HepG2 (cell line): ENCODE measurements around the gene SLC19A3. TPM values are rescaled to one million over a fixed set of nuclear protein-coding genes. Genes with fewer than 3 reads are reported as not detected.

Experiments used
- ASH2L ChIP-seq: fragments of 300-600, 200-600 bp; sonication (generic); IDR thresholded peaks from 2 replicates; pipeline ENCODE4 v1.7.0; 2017; ENCODE audit warnings: low read depth, mild to moderate bottlenecking, moderate library complexity, mixed read lengths, low read length; ENCODE audit not compliant: insufficient read length
- BCLAF1 ChIP-seq: fragments of 450-650 bp; IDR thresholded peaks from 2 replicates; pipeline ENCODE4 v1.6.1; 2017; ENCODE audit warnings: mild to moderate bottlenecking
- CEBPB ChIP-seq: IDR thresholded peaks from 2 replicates; pipeline ENCODE4 v1.6.1; 2011; ENCODE audit warnings: low read depth, low read length, improper control_type of control experiment, borderline replicate concordance
- CREB1 ChIP-seq, 2 experiments: fragments of 450-650 bp in 1 of 2; IDR thresholded peaks; 2 replicates each; pipeline ENCODE4 v1.6.1; 2016 to 2017; ENCODE audit warnings: control low read depth in 1 of 2, mild to moderate bottlenecking in 1 of 2, missing compliant biosample characterization in 1 of 2, missing genetic modification characterization in 1 of 2
- FOSL2 ChIP-seq: sonication (generic); formaldehyde crosslinking; IDR thresholded peaks from 2 replicates; pipeline ENCODE4 v1.4.0; 2020; ENCODE audit warnings: missing genetic modification reagents
- FOXK1 ChIP-seq: sonication (generic); formaldehyde crosslinking; IDR thresholded peaks from 2 replicates; pipeline ENCODE4 v1.4.0; 2020; ENCODE audit warnings: low read depth, missing genetic modification reagents, borderline replicate concordance
- HHEX ChIP-seq: IDR thresholded peaks from 2 replicates; pipeline ENCODE4 v1.6.1; 2016; ENCODE audit warnings: control low read depth
- IKZF5 ChIP-seq: IDR thresholded peaks from 2 replicates; pipeline ENCODE4 v1.6.1; 2018; ENCODE audit warnings: missing genetic modification reagents, mild to moderate bottlenecking, missing compliant biosample characterization
- LCORL ChIP-seq, 2 experiments: fragments of 450-650 bp in 1 of 2; sonication (generic) in 1 of 2; formaldehyde crosslinking in 1 of 2; IDR thresholded peaks; 2 replicates each; pipeline versions ENCODE4 v1.5.0 to v1.6.1; 2017 to 2020; ENCODE audit warnings: antibody characterized with exemption in 1 of 2, missing genetic modification reagents in 1 of 2
- NFKB2 ChIP-seq: sonication (generic); formaldehyde crosslinking; IDR thresholded peaks from 2 replicates; pipeline ENCODE4 v1.4.0; 2020; ENCODE audit warnings: missing genetic modification reagents, borderline replicate concordance
- NR1H2 ChIP-seq: sonication (generic); formaldehyde crosslinking; IDR thresholded peaks from 2 replicates; pipeline ENCODE4 v1.8.1; 2022; ENCODE audit warnings: low read depth, missing genetic modification reagents, borderline replicate concordance
- SPEN ChIP-seq: sonication (generic); formaldehyde crosslinking; IDR thresholded peaks from 2 replicates; pipeline ENCODE4 v1.5.1; 2020; ENCODE audit warnings: low read depth, mild to moderate bottlenecking, missing genetic modification reagents
- TMF1 ChIP-seq: sonication (generic); formaldehyde crosslinking; IDR thresholded peaks from 2 replicates; pipeline ENCODE4 v1.8.1; 2022; ENCODE audit warnings: low read depth, missing genetic modification reagents
- ZEB1 ChIP-seq: IDR thresholded peaks from 2 replicates; pipeline ENCODE4 v1.6.1; 2012; ENCODE audit warnings: mild to moderate bottlenecking, low read depth, inconsistent platforms; ENCODE audit not compliant: insufficient replicate concordance
- ZFX ChIP-seq: sonication (generic); formaldehyde crosslinking; IDR thresholded peaks from 2 replicates; pipeline ENCODE4 v1.4.0; 2020; ENCODE audit warnings: mild to moderate bottlenecking, low read depth, missing genetic modification reagents, moderate library complexity
- ZNF292 ChIP-seq: sonication (generic); formaldehyde crosslinking; IDR thresholded peaks from 2 replicates; pipeline ENCODE4 v1.8.1; 2022; ENCODE audit warnings: mild to moderate bottlenecking, low read depth, missing genetic modification reagents, borderline replicate concordance
- ZNF331 ChIP-seq: sonication (generic); formaldehyde crosslinking; IDR thresholded peaks from 2 replicates; pipeline ENCODE4 v1.4.0; 2020; ENCODE audit warnings: missing genetic modification reagents
- ZNF609 ChIP-seq: sonication (generic); formaldehyde crosslinking; IDR thresholded peaks from 2 replicates; pipeline ENCODE4 v1.4.0; 2020; ENCODE audit warnings: mild to moderate bottlenecking, missing genetic modification reagents, borderline replicate concordance
- ZNF790 ChIP-seq: sonication (generic); formaldehyde crosslinking; IDR thresholded peaks from 2 replicates; pipeline ENCODE4 v1.8.0; 2022; ENCODE audit warnings: missing genetic modification reagents, mild to moderate bottlenecking, borderline replicate concordance
- polyA plus RNA-seq, 8 experiments: library from polyadenylated mRNA; depleted of rRNA in 3 of 8; stranded (reverse) in 7 of 8; unstranded in 1 of 8; fragments of >200 nt; fragmentation: Illumina TruSeq in 4 of 8; extraction: Trizol in 4 of 8; gene quantifications; 2 replicates each; pipeline versions ENCODE4 v1.2.1 to v1.2.3, GENCODE V29; 2011 to 2016; ENCODE audit warnings: low read depth in 4 of 8, missing spikeins in 1 of 8, mixed read lengths in 1 of 8; ENCODE audit not compliant: insufficient read depth in 1 of 8
- total RNA-seq, 5 experiments: library from RNA; depleted of rRNA; stranded (reverse); fragments of >200 nt; fragmentation: Illumina TruSeq; extraction: Trizol; gene quantifications; 2 replicates each; pipeline ENCODE4 v1.2.3, GENCODE V29; 2016; ENCODE audit warnings: low read depth in 1 of 5

Gene SLC19A3
- total and polyA plus RNA-seq, 2 of the 13 experiments (the other 11 are each of a cell fraction or from before 2014, with no cell fraction given): 2.3 to 5.2 TPM

GRCh38 chr2:227706859-227707258 is 11.0 kb downstream of the SLC19A3 start (continued):
- TF ChIP-seq BCLAF1 (no peak), FOSL2 (CRISPR knock-in tag) (peak; percentile 17; the same call in 1 of the 2 replicates), ZNF790 (no peak), ASH2L (peak; percentile 34), FOXK1 (CRISPR knock-in tag) (0 out of 2 replicates have a peak, but pooled peaks have one; percentile 19), CEBPB (peak; percentile 43; the same call in 1 of the 2 replicates), NR1H2 (CRISPR knock-in tag) (no peak), ZEB1 (peak; percentile 73), ZNF609 (CRISPR knock-in tag) (peak; percentile 66; the same call in 1 of the 2 replicates), CREB1 (IDR thresholded peaks at IDR 0.05) (no peak), CREB1 (CRISPR knock-in tag; IDR thresholded peaks at IDR 0.05) (peak; percentile 13; the same call in 1 of the 2 replicates), ZFX (CRISPR knock-in tag) (no peak; the same call in 1 of the 2 replicates), SPEN (CRISPR knock-in tag) (peak; percentile 73), IKZF5 (CRISPR knock-in tag) (0 out of 2 replicates have a peak, but pooled peaks have one; percentile 30), HHEX (CRISPR knock-in tag) (peak; percentile 48; the same call in 1 of the 2 replicates), TMF1 (CRISPR knock-in tag) (no peak), ZNF331 (CRISPR knock-in tag) (peak; percentile 63; the same call in 1 of the 2 replicates), ZNF292 (peak; percentile 98; the same call in 1 of the 2 replicates), NFKB2 (CRISPR knock-in tag) (no peak), LCORL (IDR thresholded peaks at IDR 0.05) (no peak), LCORL (CRISPR knock-in tag; IDR thresholded peaks at IDR 0.05) (peak; percentile 84)
